KOPT-K1 (cell line): ENCODE measurements around the gene LBX1.
"Not testable (repeated sequence)": the region's sequence is repeated elsewhere in the genome, so short reads cannot be mapped to it uniquely, and the experiment has no call there.

Experiments used
- H3K27ac ChIP-seq: fragments of 200-600 bp; sonication (generic); 2 replicates; pipeline ENCODE4 v1.5.1; 2016; ENCODE audit warnings: antibody characterized with exemption, mild to moderate bottlenecking, low read depth, low read length; ENCODE audit not compliant: poor library complexity, severe bottlenecking
- H3K36me3 ChIP-seq: fragments of 200-600 bp; sonication (generic); 2 replicates; pipeline ENCODE4 v1.5.1; 2017; ENCODE audit warnings: antibody characterized with exemption, mild to moderate bottlenecking, low read length, moderate library complexity; ENCODE audit not compliant: insufficient read depth
- H3K9me3 ChIP-seq: fragments of 200-600 bp; sonication (generic); 2 replicates; pipeline ENCODE4 v1.5.1; 2017; ENCODE audit warnings: antibody characterized with exemption, low read length, mild to moderate bottlenecking; ENCODE audit not compliant: insufficient read depth, poor library complexity, severe bottlenecking

LBX1 gene

DNA sequence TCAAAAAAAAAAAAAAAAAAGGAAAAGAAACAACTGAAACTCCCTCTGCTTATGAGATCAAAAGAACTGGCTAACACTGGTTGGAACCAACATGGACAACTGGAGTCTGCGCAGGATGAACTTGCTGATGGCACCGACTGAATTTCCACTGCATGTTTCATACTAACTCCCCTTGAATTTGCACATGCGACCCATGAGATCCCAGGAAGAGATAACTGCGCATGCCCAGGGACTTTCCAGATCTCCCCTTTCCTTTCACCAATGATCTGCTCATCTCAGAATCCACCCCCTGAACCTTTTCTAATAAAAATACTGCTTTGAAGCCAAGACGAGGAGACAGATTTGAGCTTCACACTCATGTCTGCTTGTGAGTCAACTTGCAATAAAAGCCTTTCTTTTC is 20.7 kb downstream of the LBX1 start:
- Histone ChIP-seq H3K9me3 (no peaks in the 10 kb centered on the region), H3K27ac (no peak overlapping the region)

DNA sequence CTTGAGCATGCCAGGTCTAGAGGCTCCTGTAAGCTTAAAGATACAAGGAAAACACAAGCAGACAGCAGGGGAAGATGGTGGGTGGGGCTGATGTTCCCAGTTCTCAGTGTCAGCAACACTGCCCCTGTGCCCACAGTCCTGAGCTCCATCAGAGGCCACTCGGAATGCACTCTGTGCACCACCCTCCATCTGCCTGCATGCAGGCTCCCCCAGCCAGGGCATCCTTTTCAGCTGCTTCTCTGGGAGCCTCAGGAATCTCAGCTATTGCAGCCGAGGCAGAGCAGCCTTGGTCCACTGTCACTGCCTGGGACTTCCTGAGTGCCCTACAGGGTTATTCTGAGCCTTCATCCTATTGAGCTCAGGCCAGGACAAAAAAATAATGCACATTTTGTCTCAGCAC is 22.2 kb downstream of the LBX1 start:
- Histone ChIP-seq H3K36me3 (no peaks in the 10 kb centered on the region), H3K27ac (no peak overlapping the region), H3K9me3 (no peaks in the 10 kb centered on the region)

More for the DNA sequence above, 20.7 kb downstream of the LBX1 start:
- H3K36me3 ChIP-seq = no peaks in the 10 kb centered on the region

- H3K36me3 ChIP-seq, H3K9me3 ChIP-seq, H3K27ac ChIP-seq: not testable (repeated sequence)
These were observed 26.6 kb downstream of the LBX1 start for GRCh38 chr10:101202667-101203066.

DNA sequence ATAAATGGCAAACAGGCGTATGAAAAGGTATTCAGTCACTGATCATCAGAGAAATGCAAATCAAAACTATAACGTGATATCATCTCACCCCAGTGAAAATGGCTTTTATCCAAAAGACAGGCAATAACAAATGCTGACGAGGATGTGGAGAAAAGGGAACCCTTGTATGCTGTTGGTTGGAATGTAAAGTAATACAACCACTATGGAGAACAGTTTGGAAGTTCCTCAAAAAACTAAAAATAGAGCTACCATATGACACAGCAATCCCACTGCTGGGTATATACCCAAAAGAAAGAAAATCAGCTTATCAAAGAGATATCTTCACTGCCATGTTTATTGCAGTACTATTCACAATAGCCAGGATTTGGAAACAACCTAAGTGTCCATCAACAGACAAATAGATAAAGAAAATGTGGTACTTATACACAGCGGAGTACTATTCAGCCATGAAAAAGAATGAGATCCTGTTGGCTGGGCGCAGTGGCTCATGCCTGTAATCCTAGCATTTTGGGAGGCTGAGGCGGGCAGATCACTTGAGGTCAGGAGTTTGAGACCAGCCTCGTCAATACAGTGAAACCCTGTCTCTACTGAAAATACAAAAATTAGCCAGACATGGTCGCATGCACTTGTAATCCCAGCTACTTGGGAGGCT is 30.8 kb downstream of the LBX1 start:
- H3K36me3 ChIP-seq, H3K27ac ChIP-seq, H3K9me3 ChIP-seq: not testable (repeated sequence)

DNA sequence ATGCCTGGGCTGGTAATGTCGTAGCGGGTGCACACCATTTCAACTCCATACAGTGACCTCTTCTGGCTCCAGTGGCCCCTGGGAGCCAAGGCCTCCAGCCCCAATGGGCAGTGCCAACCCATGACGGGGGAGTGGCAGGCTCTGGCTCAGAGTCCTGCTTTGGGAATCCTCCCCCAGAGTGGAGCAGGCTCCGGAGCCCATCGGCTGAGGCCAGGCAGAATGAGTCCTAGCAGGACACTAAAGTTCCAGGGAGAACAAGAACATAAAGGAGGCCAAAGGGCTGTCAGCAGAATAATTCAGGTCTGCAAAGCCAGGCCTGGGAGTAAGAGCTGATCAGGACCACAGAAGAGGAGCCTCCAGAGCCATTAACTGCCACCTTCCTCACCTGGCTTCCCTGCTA is 33.3 kb downstream of the LBX1 start:
- Histone ChIP-seq H3K9me3 (no peaks in the 10 kb centered on the region), H3K27ac (no peak overlapping the region), H3K36me3 (no peaks in the 10 kb centered on the region)

DNA sequence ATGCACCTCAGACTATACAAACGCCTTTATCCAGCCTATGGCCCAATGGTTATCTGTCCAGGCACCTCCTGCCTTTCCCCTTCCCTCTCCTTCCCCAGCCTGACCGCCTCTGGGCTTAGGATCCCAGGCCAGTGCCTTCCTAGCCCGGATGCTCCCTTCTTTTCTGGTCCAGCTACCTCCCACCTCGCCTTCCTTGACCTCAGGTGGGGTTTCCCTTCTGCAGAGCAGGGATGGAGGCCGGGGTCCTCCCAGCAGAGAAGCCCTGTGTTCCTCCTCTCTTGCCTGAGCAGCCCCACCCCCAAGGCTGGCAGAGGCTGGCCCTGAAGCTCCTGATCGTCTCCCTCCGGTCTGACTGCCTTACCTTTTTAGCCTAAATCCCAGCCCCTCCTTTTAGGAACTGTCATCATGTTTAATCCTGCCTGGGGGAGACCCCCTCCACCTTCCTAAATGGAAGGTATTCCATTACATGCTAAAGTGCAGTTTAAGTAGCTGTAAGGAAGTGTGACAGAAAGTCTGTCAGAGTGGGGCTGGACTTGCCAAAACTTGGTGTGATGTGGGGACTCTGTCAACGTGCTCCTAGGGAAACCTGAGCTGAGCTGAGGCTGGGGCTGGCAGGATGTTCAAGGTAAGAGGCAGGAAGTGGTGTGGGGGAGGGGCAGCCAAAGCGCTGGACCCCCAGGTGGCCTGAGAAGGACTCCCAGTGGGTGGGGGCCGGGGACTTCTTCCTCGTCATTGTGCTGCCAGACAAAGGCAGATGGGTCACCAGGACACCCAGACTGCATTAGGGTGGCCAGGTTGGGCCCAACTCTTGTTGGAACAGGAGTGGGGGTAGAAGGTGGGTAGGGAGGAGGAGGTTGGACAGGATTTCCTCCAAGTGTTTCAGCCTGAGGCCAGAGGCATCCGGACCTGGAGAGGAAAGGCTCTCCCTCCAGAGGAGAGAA is 39.5 kb downstream of the LBX1 start:
- Histone ChIP-seq H3K27ac (no peak overlapping the region), H3K9me3 (no peaks in the 10 kb centered on the region), H3K36me3 (no peaks in the 10 kb centered on the region)

- H3K9me3 ChIP-seq = no peaks in the 10 kb centered on the region
- H3K27ac ChIP-seq = no peak overlapping the region
- no peaks in the 10 kb centered on the region for H3K36me3 ChIP-seq
These were observed 40.3 kb downstream of the LBX1 start for GRCh38 chr10:101188942-101189341.

- Histone ChIP-seq H3K27ac (no peak overlapping the region), H3K9me3 (no peaks in the 10 kb centered on the region), H3K36me3 (no peaks in the 10 kb centered on the region)
These were observed 45.6 kb downstream of the LBX1 start for GRCh38 chr10:101183458-101184183.

- Histone ChIP-seq H3K36me3 (no peaks in the 10 kb centered on the region), H3K27ac (no peak overlapping the region)
These were observed 46.3 kb downstream of the LBX1 start for GRCh38 chr10:101182936-101183335.

More at GRCh38 chr10:101182936-101183335, 46.3 kb downstream of the LBX1 start:
- H3K9me3 ChIP-seq = no peaks in the 10 kb centered on the region
